Raji (cell line): Measurements from ENCODE around the gene LRRC8C.

ENCODE experiments used
- POLR2A ChIP-seq: IDR thresholded peaks from 2 replicates; pipeline ENCODE4 v1.6.1; 2011; ENCODE audit warnings: low read depth, low read length, control low read depth; ENCODE audit not compliant: insufficient read depth

The LRRC8C gene

GRCh38 chr1:89765774-89766173 lies 132.9 kb downstream of the LRRC8C start:
- TF ChIP-seq POLR2A: no peak

GRCh38 chr1:89767618-89768017 lies 134.7 kb downstream of the LRRC8C start:
- no peak for TF ChIP-seq POLR2A
